Fibroblast of skin of abdomen (primary cell): ENCODE results near the gene AFP.

Experiments
- DNase-seq: peaks from one replicate; pipeline ENCODE4 v3.0.0-alpha.2; 2013

Gene AFP

GRCh38 chr4:73415807-73416238 is 20.2 kb upstream of the AFP start:
- DNase-seq, result no peak

- no peak for DNase-seq
Observed at GRCh38 chr4:73416423-73417087, 19.5 kb upstream of the AFP start.

- no peak for DNase-seq
Observed at GRCh38 chr4:73417342-73417741, 18.7 kb upstream of the AFP start.

- peak; percentile 4 for DNase-seq
Observed at GRCh38 chr4:73417973-73418372, 18.0 kb upstream of the AFP start.

- no peak for DNase-seq
Observed at GRCh38 chr4:73418677-73419076, 17.3 kb upstream of the AFP start.

GRCh38 chr4:73419106-73420038 is 16.6 kb upstream of the AFP start:
- no peak for DNase-seq

- DNase-seq, result no peak
Observed at GRCh38 chr4:73420615-73421014, 15.4 kb upstream of the AFP start.

GRCh38 chr4:73421708-73422457 is 14.1 kb upstream of the AFP start:
- DNase-seq, result no peak

- DNase-seq, result no peak
Observed at GRCh38 chr4:73422458-73422752, 13.6 kb upstream of the AFP start.

GRCh38 chr4:73423184-73423583 is 12.8 kb upstream of the AFP start:
- no peak for DNase-seq

- no peak for DNase-seq
Observed at GRCh38 chr4:73426666-73427065, 9.4 kb upstream of the AFP start.

GRCh38 chr4:73429118-73429517 is 6.9 kb upstream of the AFP start:
- no peak for DNase-seq

- DNase-seq, result no peak
Observed at GRCh38 chr4:73429826-73430587, 6.0 kb upstream of the AFP start.

GRCh38 chr4:73431813-73432168 is 4.2 kb upstream of the AFP start:
- no peak for DNase-seq

- DNase-seq, result no peak
Observed at GRCh38 chr4:73432169-73433000, 3.6 kb upstream of the AFP start.

GRCh38 chr4:73433140-73433539 is 2.9 kb upstream of the AFP start:
- DNase-seq, result no peak

GRCh38 chr4:73434311-73434710 is 1.7 kb upstream of the AFP start:
- no peak for DNase-seq

GRCh38 chr4:73436674-73437557 is 895 bp downstream of the AFP start:
- no peak for DNase-seq

- no peak for DNase-seq
Observed at GRCh38 chr4:73437558-73437956, 1.5 kb downstream of the AFP start.

GRCh38 chr4:73438048-73438447 is 2.0 kb downstream of the AFP start:
- no peak for DNase-seq
